GM04504 (cell line): Measurements from ENCODE around the gene PCDHGA11.
A peak's percentile ranks its signal among the peaks of the same experiment; 100 is the strongest.
"Not testable (repeated sequence)": the region's sequence is repeated elsewhere in the genome, so short reads cannot be mapped to it uniquely, and the experiment has no call there.

Experiments used
- DNase-seq: peaks from one replicate; pipeline ENCODE4 v3.0.0-alpha.2; 2012; ENCODE audit warnings: low read depth

Gene PCDHGA11

GRCh38 chr5:141398608-141399007, 22.2 kb upstream of the PCDHGA11 start:
- DNase-seq = no peak

GRCh38 chr5:141399555-141400258, 21.1 kb upstream of the PCDHGA11 start:
- DNase-seq = no peak

GRCh38 chr5:141402553-141403243, 18.2 kb upstream of the PCDHGA11 start, which contains the start of gene PCDHGA9:
Gene PCDHGA9, plus strand, starts transcription at chr5:141402778. Its CDS starts 175 bp downstream, at chr5:141402953.
- no peak for DNase-seq

- DNase-seq = no peak
These were observed 17.5 kb upstream of the PCDHGA11 start for GRCh38 chr5:141403387-141403786.

GRCh38 chr5:141407790-141408505, 12.9 kb upstream of the PCDHGA11 start, which contains the start of gene PCDHGB6:
Gene PCDHGB6, plus strand, starts transcription at chr5:141408021. Its CDS starts 182 bp downstream, at chr5:141408203.
- DNase-seq = not testable (repeated sequence)

GRCh38 chr5:141409598-141410306, 11.1 kb upstream of the PCDHGA11 start:
- no peak for DNase-seq

GRCh38 chr5:141411575-141411974, 9.3 kb upstream of the PCDHGA11 start:
- DNase-seq = no peak

- DNase-seq = no peak
These were observed 7.9 kb upstream of the PCDHGA11 start, which contains the start of gene PCDHGA10 for GRCh38 chr5:141412854-141413539. Gene PCDHGA10, plus strand, starts transcription at chr5:141412987. Its CDS starts 189 bp downstream, at chr5:141413176.

- no peak for DNase-seq
These were observed 7.2 kb upstream of the PCDHGA11 start for GRCh38 chr5:141413540-141414069.

GRCh38 chr5:141414548-141415274, 6.1 kb upstream of the PCDHGA11 start:
- DNase-seq = not testable (repeated sequence)

- not testable (repeated sequence) for DNase-seq
These were observed 5.6 kb upstream of the PCDHGA11 start for GRCh38 chr5:141415275-141415618.

GRCh38 chr5:141417494-141418172, 3.2 kb upstream of the PCDHGA11 start, which contains the start of gene PCDHGB7:
Gene PCDHGB7, plus strand, starts transcription at chr5:141417677. Its CDS starts 183 bp downstream, at chr5:141417860.
- DNase-seq = peak; percentile 57

- no peak for DNase-seq
These were observed 1.6 kb upstream of the PCDHGA11 start for GRCh38 chr5:141419074-141419880.

- DNase-seq = no peak
These were observed 621 bp downstream of the PCDHGA11 start for GRCh38 chr5:141421489-141421855.

GRCh38 chr5:141422742-141423291, 2.0 kb downstream of the PCDHGA11 start:
- no peak for DNase-seq

- no peak for DNase-seq
These were observed 7.1 kb downstream of the PCDHGA11 start for GRCh38 chr5:141427783-141428426.

GRCh38 chr5:141430332-141431113, 9.7 kb downstream of the PCDHGA11 start, which contains the start of gene PCDHGA12:
Gene PCDHGA12, plus strand, starts transcription at chr5:141430507. Its CDS starts 253 bp downstream, at chr5:141430760.
- DNase-seq = peak; percentile 68
